Liver (tissue), 9 donors: ENCODE data around the gene ERC2. TPM values are rescaled to one million over a fixed set of nuclear protein-coding genes. Genes with fewer than 3 reads are reported as not detected.

Source experiments
- DNase-seq: peaks from one replicate; pipeline ENCODE4 v3.0.0-alpha.2; 2017; ENCODE audit warnings: low spot score
- H3K27ac ChIP-seq, 2 donors: one replicate each; pipeline ENCODE4 v1.7.0; 2013; ENCODE audit warnings: inconsistent platforms in 2 of 2, low read length in 2 of 2, control low read depth in 1 of 2, low read depth in 1 of 2, mild to moderate bottlenecking in 1 of 2
- H3K27me3 ChIP-seq, 4 donors: one replicate each; pipeline versions ENCODE4 v1.6.1 to v1.7.0; 2013; ENCODE audit warnings: low read length in 3 of 4, inconsistent platforms in 1 of 4, mild to moderate bottlenecking in 1 of 4, moderate library complexity in 1 of 4; ENCODE audit not compliant: control insufficient read depth in 4 of 4, insufficient read depth in 4 of 4
- H3K36me3 ChIP-seq, 4 donors: one replicate each; pipeline versions ENCODE4 v1.6.1 to v1.7.0; 2013; ENCODE audit warnings: low read length in 3 of 4, mild to moderate bottlenecking in 3 of 4, low read depth in 1 of 4, moderate library complexity in 1 of 4; ENCODE audit not compliant: control insufficient read depth in 4 of 4, insufficient read depth in 3 of 4
- H3K4me1 ChIP-seq, 4 donors: one replicate each; pipeline versions ENCODE4 v1.6.1 to v1.7.0; 2013; ENCODE audit warnings: low read length in 3 of 4, mild to moderate bottlenecking in 3 of 4, moderate library complexity in 1 of 4; ENCODE audit not compliant: control insufficient read depth in 4 of 4, insufficient read depth in 4 of 4
- H3K4me3 ChIP-seq, 3 donors: one replicate each; pipeline versions ENCODE4 v1.6.1 to v1.7.0; 2013; ENCODE audit warnings: low read length in 3 of 3, control low read depth in 1 of 3, low read depth in 1 of 3, mild to moderate bottlenecking in 1 of 3
- H3K9ac ChIP-seq, 2 donors: one replicate each; pipeline ENCODE4 v1.7.0; 2013; ENCODE audit warnings: low read length in 2 of 2, mild to moderate bottlenecking in 2 of 2, moderate library complexity in 2 of 2, control low read depth in 1 of 2, low read depth in 1 of 2
- H3K9me3 ChIP-seq, 4 donors: one replicate each; pipeline versions ENCODE4 v1.6.1 to v1.7.0; 2013; ENCODE audit warnings: low read length in 3 of 4; ENCODE audit not compliant: control insufficient read depth in 4 of 4
- CTCF ChIP-seq: fragments of 150-350 bp; IDR thresholded peaks from 2 replicates; pipeline ENCODE4 v1.5.1; 2017; ENCODE audit warnings: improper control_type of control experiment, low read depth, low read length; ENCODE audit not compliant: missing input control
- GABPA ChIP-seq, 2 donors: IDR thresholded peaks in 1 of 2; conservative IDR thresholded peaks in 1 of 2; 2 replicates each; pipeline ENCODE4 v1.6.1; 2016; ENCODE audit warnings: antibody characterized with exemption in 2 of 2, mild to moderate bottlenecking in 1 of 2, moderate library complexity in 1 of 2
- HNF4A ChIP-seq, 2 donors: conservative IDR thresholded peaks; 2 replicates each; pipeline ENCODE4 v1.6.1; 2016; ENCODE audit warnings: antibody characterized with exemption in 2 of 2, mild to moderate bottlenecking in 2 of 2
- JUND ChIP-seq, 2 donors: IDR thresholded peaks; 2 replicates each; pipeline ENCODE4 v1.6.1; 2016; ENCODE audit warnings: antibody characterized with exemption in 2 of 2
- NR2F2 ChIP-seq: IDR thresholded peaks from 2 replicates; pipeline ENCODE4 v1.6.1; 2016; ENCODE audit warnings: antibody characterized with exemption
- RAD21 ChIP-seq, 2 donors: IDR thresholded peaks; 2 replicates each; pipeline ENCODE4 v1.6.1; 2016; ENCODE audit warnings: antibody characterized with exemption in 2 of 2, mild to moderate bottlenecking in 2 of 2
- REST ChIP-seq: IDR thresholded peaks from 2 replicates; pipeline ENCODE4 v1.6.1; 2016; ENCODE audit warnings: antibody characterized with exemption, mild to moderate bottlenecking
- RXRA ChIP-seq, 2 donors: IDR thresholded peaks; 2 replicates each; pipeline ENCODE4 v1.6.1; 2017 to 2018; ENCODE audit warnings: antibody characterized with exemption in 2 of 2, mild to moderate bottlenecking in 1 of 2
- SP1 ChIP-seq: IDR thresholded peaks from 2 replicates; pipeline ENCODE4 v1.6.1; 2018; ENCODE audit warnings: antibody characterized with exemption, mild to moderate bottlenecking
- YY1 ChIP-seq: IDR thresholded peaks from 2 replicates; pipeline ENCODE4 v1.6.1; 2016; ENCODE audit warnings: antibody characterized with exemption, mild to moderate bottlenecking
- ZBTB33 ChIP-seq: IDR thresholded peaks from 2 replicates; pipeline ENCODE4 v1.6.1; 2016; ENCODE audit warnings: antibody characterized with exemption
- WGBS: extraction: QIAGEN DNeasy Blood & Tissue Kit; methylation state at CpG from one replicate; pipeline ENCODE4 v1.1.7; 2013; 5-methylcytosine and 5-hydroxymethylcytosine counted together
- polyA plus RNA-seq, 2 donors: library from polyadenylated mRNA; stranded (reverse) in 1 of 2; unstranded in 1 of 2; fragments of 200-250 nt in 1 of 2; fragments of >200 nt in 1 of 2; fragmentation: Nextera tagmentation in 1 of 2; extraction: Ambion mirVana in 1 of 2; gene quantifications; one replicate each; pipeline versions ENCODE4 v1.2.1 to v1.2.3, GENCODE V29; 2013 to 2015
- total RNA-seq, 2 donors: library from RNA; depleted of rRNA; stranded (reverse); fragments of >200 nt; gene quantifications; one replicate each; pipeline ENCODE4 v1.2.3, GENCODE V29; 2014
- donor health status: healthy.
- donor health status: healthy.
- donor health status: healthy.
- donor health status: healthy.
- donor health status: healthy.

ERC2 gene
- total and polyA plus RNA-seq, 4 donors: 0.14 to 0.25 TPM; not detected in 2

GRCh38 chr3:55719508-55719907 is 748.8 kb downstream of the ERC2 start (continued):
- TF ChIP-seq REST (no peak), SP1 (no peak), RXRA (IDR thresholded peaks at IDR 0.05) (no peak)

- TF ChIP-seq RAD21 (IDR thresholded peaks at IDR 0.05) (no peak), JUND (IDR thresholded peaks at IDR 0.05) (no peak), HNF4A (conservative IDR thresholded peaks at IDR 0.05) (no peak), ZBTB33 (no peak), GABPA (IDR thresholded peaks at IDR 0.05 in 1 of 2, conservative IDR thresholded peaks at IDR 0.05 in 1 of 2) (no peak), YY1 (no peak), NR2F2 (no peak)
- H3K9ac ChIP-seq: no peak overlapping the region
- no peak for DNase-seq
- H3K4me3 ChIP-seq: no peak overlapping the region
- 85% methylated on average over 3 of the region's 3 CpGs for WGBS
- H3K27me3 ChIP-seq: no peaks in the 10 kb centered on the region
- H3K4me1 ChIP-seq: no peaks in the 10 kb centered on the region
- no peaks in the 10 kb centered on the region for H3K36me3 ChIP-seq
- H3K27ac ChIP-seq: no peak overlapping the region
- H3K9me3 ChIP-seq: no peaks in the 10 kb centered on the region
These were observed 749.3 kb downstream of the ERC2 start for GRCh38 chr3:55719006-55719405.

GRCh38 chr3:55718521-55718921 is 749.7 kb downstream of the ERC2 start:
- Histone ChIP-seq H3K4me1 (no peaks in the 10 kb centered on the region), H3K4me3 (no peak overlapping the region), H3K9ac (no peak overlapping the region), H3K36me3 (no peaks in the 10 kb centered on the region), H3K9me3 (no peaks in the 10 kb centered on the region), H3K27me3 (no peaks in the 10 kb centered on the region), H3K27ac (no peak overlapping the region)
- no peak for TF ChIP-seq ZBTB33
- no peak for TF ChIP-seq RXRA (IDR thresholded peaks at IDR 0.05)
- no peak for TF ChIP-seq CTCF
- WGBS: 78% methylated on average over 1 of the region's 1 CpG
- DNase-seq: no peak
